Thoracic aorta (tissue), 2 donors: ENCODE measurements around the gene IMPG2. TPM values are rescaled to one million over a fixed set of nuclear protein-coding genes. Genes with fewer than 3 reads are reported as not detected.
A peak's percentile ranks its signal among the peaks of the same experiment; 100 is the strongest.

Source experiments
- ATAC-seq: fragments of 150-250 bp; one replicate; pipeline ENCODE4 v1.8.0; 2017; ENCODE audit warnings: low read depth; ENCODE audit not compliant: insufficient number of reproducible peaks, low FRiP score
- DNase-seq: peaks from one replicate; pipeline ENCODE4 v3.0.0-alpha.2; 2020; ENCODE audit warnings: low spot score
- H3K27ac ChIP-seq, 2 donors: fragments of 200-600 bp; sonication (generic); 1 replicate in 1 of 2; 2 replicates in 1 of 2; pipeline ENCODE4 v1.5.1; 2016; ENCODE audit warnings: mild to moderate bottlenecking in 2 of 2, moderate library complexity in 2 of 2
- H3K27me3 ChIP-seq: fragments of 200-600 bp; sonication (generic); replicated peaks from 2 replicates; pipeline ENCODE4 v1.6.0; 2016; ENCODE audit warnings: mild to moderate bottlenecking; ENCODE audit not compliant: insufficient read depth
- H3K36me3 ChIP-seq: fragments of 200-600 bp; sonication (generic); one replicate; pipeline ENCODE4 v1.5.1; 2016
- H3K4me1 ChIP-seq, 2 donors: fragments of 200-600 bp; sonication (generic); 1 replicate in 1 of 2; 2 replicates in 1 of 2; pipeline versions ENCODE4 v1.5.1 to v1.6.0; 2016; ENCODE audit warnings: low read depth in 2 of 2, mild to moderate bottlenecking in 1 of 2; ENCODE audit not compliant: control insufficient read depth in 1 of 2
- H3K4me3 ChIP-seq: fragments of 200-600 bp; sonication (generic); 2 replicates; pipeline ENCODE4 v1.5.1; 2016; ENCODE audit warnings: mild to moderate bottlenecking
- H3K9me3 ChIP-seq: fragments of 200-600 bp; sonication (generic); 2 replicates; pipeline ENCODE4 v1.5.1; 2016
- CTCF ChIP-seq: fragments of 200-600 bp; sonication (generic); IDR thresholded peaks from one replicate; pipeline ENCODE4 v1.5.1; 2019; ENCODE audit warnings: antibody characterized with exemption
- total RNA-seq, 2 donors: library from RNA; depleted of rRNA; stranded (reverse); fragments of >200 nt; gene quantifications; one replicate each; pipeline versions ENCODE4 v1.1.0 to v1.2.3, GENCODE V29; 2016

The IMPG2 gene
- total RNA-seq, 2 donors from 2014 or later: 0.21 to 0.81 TPM

DNA sequence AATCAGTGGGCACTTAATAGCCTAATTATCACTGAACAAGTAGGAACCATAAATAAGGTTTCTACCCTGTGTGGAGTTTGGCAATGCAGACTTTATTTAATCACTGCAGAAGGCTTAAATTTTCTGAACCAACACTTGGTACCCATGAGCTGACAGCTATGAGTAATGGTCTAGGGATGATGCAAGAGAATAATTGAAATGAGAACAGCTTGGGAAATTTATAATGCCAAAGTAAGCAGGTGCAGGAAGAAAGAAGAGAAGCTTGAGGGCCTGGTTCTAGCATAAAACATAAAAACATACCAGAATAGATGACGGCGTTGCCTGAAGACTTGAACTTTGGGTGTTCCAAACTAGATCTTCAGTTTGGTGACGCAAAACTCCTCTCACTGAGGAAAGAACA is 67.0 kb downstream of the IMPG2 start:
- no peak for TF ChIP-seq CTCF
- no peaks in the 10 kb centered on the region for H3K36me3 ChIP-seq
- H3K4me3 ChIP-seq: no peak overlapping the region
- no peaks in the 10 kb centered on the region for H3K27me3 ChIP-seq
- peak; percentile 74 for ATAC-seq
- no peaks in the 10 kb centered on the region for H3K9me3 ChIP-seq
- peaks cover 8 to 80% of the 10 kb centered on the region in 2 donors for H3K4me1 ChIP-seq
- H3K27ac ChIP-seq: peak overlapping the region; percentile 22 to 66
- no peak for DNase-seq

GRCh38 chr3:101252945-101253344 is 67.4 kb downstream of the IMPG2 start:
- no peaks in the 10 kb centered on the region for H3K27me3 ChIP-seq
- no peaks in the 10 kb centered on the region for H3K9me3 ChIP-seq
- no peak for DNase-seq
- H3K27ac ChIP-seq: peak overlapping the region; percentile 22 to 59
- no peaks in the 10 kb centered on the region for H3K36me3 ChIP-seq
- H3K4me3 ChIP-seq: no peak overlapping the region
- no peak for ATAC-seq
- TF ChIP-seq CTCF: no peak
- H3K4me1 ChIP-seq: peaks cover 8 to 77% of the 10 kb centered on the region in 2 donors

DNA sequence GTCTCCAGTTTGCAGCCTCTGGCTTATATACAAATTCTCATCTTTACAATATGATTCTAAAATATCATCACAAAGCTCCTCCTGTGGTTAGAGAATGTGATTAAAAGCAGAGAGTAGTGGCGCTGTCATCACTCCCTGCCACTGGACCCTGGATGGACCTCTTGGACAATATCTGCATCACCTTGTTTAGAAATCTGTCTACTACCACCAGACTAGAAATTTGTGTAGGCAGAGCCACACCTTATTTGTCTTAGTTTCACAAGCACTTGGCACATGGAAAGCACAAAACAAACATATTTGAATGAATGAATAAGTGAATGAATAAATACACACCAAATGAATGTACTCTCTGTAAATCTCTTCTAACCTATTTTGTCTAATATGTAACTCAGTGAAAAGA is 68.1 kb downstream of the IMPG2 start:
- peak overlapping the region; percentile 22 to 59 for H3K27ac ChIP-seq
- peaks cover 8 to 76% of the 10 kb centered on the region in 2 donors for H3K4me1 ChIP-seq
- no peak for TF ChIP-seq CTCF
- no peaks in the 10 kb centered on the region for H3K36me3 ChIP-seq
- no peaks in the 10 kb centered on the region for H3K9me3 ChIP-seq
- no peak for ATAC-seq
- DNase-seq: no peak
- H3K27me3 ChIP-seq: no peaks in the 10 kb centered on the region
- no peak overlapping the region for H3K4me3 ChIP-seq

GRCh38 chr3:101251441-101251840 is 68.9 kb downstream of the IMPG2 start:
- H3K36me3 ChIP-seq: no peaks in the 10 kb centered on the region
- H3K27me3 ChIP-seq: no peaks in the 10 kb centered on the region
- DNase-seq (no peak), ATAC-seq (no peak)
- no peaks in the 10 kb centered on the region for H3K9me3 ChIP-seq
- no peak for TF ChIP-seq CTCF
- peak overlapping the region in 1 of 2 donors; percentile 22 for H3K27ac ChIP-seq
- peaks cover 8 to 69% of the 10 kb centered on the region in 2 donors for H3K4me1 ChIP-seq
- no peak overlapping the region for H3K4me3 ChIP-seq

DNA sequence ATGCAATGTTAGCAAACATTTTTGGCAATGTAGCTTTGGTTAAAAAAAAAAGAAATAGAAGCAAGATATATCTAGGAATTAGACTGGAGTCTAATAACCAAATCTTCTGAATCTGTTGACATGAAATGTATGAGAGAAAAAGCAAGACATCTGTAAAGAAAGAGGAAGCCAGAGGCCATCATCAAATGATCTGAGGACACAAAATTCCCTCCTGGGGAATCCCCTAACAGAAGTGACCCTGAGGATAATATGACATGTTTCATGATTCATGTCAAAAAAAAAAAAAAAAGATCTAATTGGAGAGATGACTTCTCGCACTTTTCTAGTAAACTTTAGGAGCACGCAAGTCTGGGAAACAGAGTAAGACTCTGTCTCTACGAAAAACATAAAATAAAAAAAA is 70.9 kb downstream of the IMPG2 start:
- ATAC-seq: no peak
- no peak for TF ChIP-seq CTCF
- Histone ChIP-seq H3K36me3 (no peaks in the 10 kb centered on the region), H3K27ac (no peak overlapping the region), H3K4me1 (peaks cover 8 to 59% of the 10 kb centered on the region in 2 donors), H3K9me3 (no peaks in the 10 kb centered on the region), H3K27me3 (no peaks in the 10 kb centered on the region), H3K4me3 (no peak overlapping the region)
- DNase-seq: no peak
